Stomach smooth muscle (tissue), 2 donors: Measurements from ENCODE around the gene PPP3CA.

Experiments
- H3K27ac ChIP-seq: one replicate; pipeline ENCODE4 v1.7.0; 2013; ENCODE audit warnings: mild to moderate bottlenecking, low read length, inconsistent platforms
- H3K27me3 ChIP-seq, 2 donors: one replicate each; pipeline ENCODE4 v1.7.0; 2013; ENCODE audit warnings: low read length in 2 of 2; ENCODE audit not compliant: insufficient read depth in 2 of 2, control insufficient read depth in 1 of 2
- H3K36me3 ChIP-seq, 2 donors: one replicate each; pipeline ENCODE4 v1.7.0; 2013; ENCODE audit warnings: low read length in 2 of 2; ENCODE audit not compliant: control insufficient read depth in 2 of 2, insufficient read depth in 2 of 2
- H3K4me1 ChIP-seq: one replicate; pipeline ENCODE4 v1.7.0; 2013; ENCODE audit warnings: low read length; ENCODE audit not compliant: control insufficient read depth, insufficient read depth
- H3K4me3 ChIP-seq, 2 donors: one replicate each; pipeline ENCODE4 v1.7.0; 2013; ENCODE audit warnings: low read length in 2 of 2
- H3K9ac ChIP-seq, 2 donors: one replicate each; pipeline ENCODE4 v1.7.0; 2013; ENCODE audit warnings: low read length in 2 of 2, mild to moderate bottlenecking in 1 of 2
- H3K9me3 ChIP-seq, 2 donors: one replicate each; pipeline ENCODE4 v1.7.0; 2013; ENCODE audit warnings: low read length in 2 of 2; ENCODE audit not compliant: control insufficient read depth in 2 of 2
- donor health status: healthy.
- donor health status: Pancreatic carcinoma.

PPP3CA gene

DNA sequence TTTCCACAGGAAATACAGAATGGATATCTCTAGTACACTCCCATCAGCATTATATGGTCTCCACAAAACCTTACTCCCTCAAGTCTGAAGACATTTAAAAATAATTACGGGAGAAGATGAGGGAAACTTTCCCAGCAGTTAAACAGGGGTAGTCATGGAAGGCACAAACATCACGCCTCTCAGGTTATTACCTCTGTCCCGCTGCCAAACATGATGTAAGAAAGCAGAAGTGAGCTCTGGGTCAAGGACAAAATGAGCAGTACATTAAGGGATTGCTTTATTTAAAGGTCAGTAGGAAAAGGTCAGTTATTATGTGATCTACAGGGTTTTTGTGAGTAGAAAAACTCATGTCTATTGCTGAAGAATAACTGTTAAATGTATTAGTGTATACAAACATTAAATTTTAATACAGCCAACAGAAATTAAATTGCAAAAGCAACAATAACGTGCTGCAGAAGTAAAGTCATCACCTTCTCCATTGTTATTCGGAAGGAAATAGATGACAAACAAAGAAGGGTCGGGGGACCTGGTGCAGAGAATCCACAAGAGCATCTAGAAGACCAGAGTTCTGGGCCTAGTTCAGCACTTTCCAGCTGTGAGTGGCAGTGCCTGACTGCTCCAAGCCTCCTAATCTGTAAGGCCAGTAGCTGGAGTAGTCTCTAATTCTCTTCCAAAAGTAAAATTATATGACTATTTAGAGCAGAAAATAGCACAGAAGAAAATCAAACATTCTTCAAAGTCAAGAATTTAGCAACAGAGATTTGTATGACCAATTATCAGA is 171.2 kb downstream of the PPP3CA start:
- Histone ChIP-seq H3K36me3 (no peaks in the 10 kb centered on the region), H3K4me3 (no peak overlapping the region), H3K4me1 (no peaks in the 10 kb centered on the region), H3K9me3 (no peaks in the 10 kb centered on the region), H3K27ac (no peak overlapping the region), H3K9ac (no peak overlapping the region), H3K27me3 (no peaks in the 10 kb centered on the region)

- H3K9ac ChIP-seq, result no peak overlapping the region
- no peak overlapping the region for H3K27ac ChIP-seq
- H3K27me3 ChIP-seq, result no peaks in the 10 kb centered on the region
- no peaks in the 10 kb centered on the region for H3K4me1 ChIP-seq
- H3K9me3 ChIP-seq, result no peaks in the 10 kb centered on the region
- H3K4me3 ChIP-seq, result no peak overlapping the region
- no peaks in the 10 kb centered on the region for H3K36me3 ChIP-seq
Measured at GRCh38 chr4:101174679-101175345, 172.5 kb downstream of the PPP3CA start.

DNA sequence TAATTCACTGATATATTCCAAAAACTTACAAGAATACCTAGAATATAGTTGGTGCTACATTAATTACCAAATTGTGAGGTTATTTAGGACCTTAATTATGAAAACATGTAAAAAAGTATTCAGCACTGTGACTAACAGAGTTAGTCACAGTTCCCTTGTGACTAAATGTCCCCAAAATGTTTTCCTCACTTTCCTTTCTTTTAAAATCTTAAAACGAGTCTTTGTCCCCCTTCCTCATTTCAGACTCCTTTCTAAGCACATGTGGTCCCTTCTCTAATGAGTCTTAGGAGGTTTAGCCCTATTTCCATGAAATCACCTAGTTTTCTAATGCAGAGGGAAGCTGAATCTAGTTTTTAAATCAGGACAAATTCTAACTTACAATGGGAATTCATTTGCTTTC is 175.0 kb downstream of the PPP3CA start:
- no peak overlapping the region for H3K9ac ChIP-seq
- H3K9me3 ChIP-seq, result no peaks in the 10 kb centered on the region
- H3K36me3 ChIP-seq, result no peaks in the 10 kb centered on the region
- no peaks in the 10 kb centered on the region for H3K27me3 ChIP-seq
- H3K4me1 ChIP-seq, result no peaks in the 10 kb centered on the region
- no peak overlapping the region for H3K4me3 ChIP-seq
- no peak overlapping the region for H3K27ac ChIP-seq

- no peaks in the 10 kb centered on the region for H3K36me3 ChIP-seq
- no peaks in the 10 kb centered on the region for H3K9me3 ChIP-seq
- no peak overlapping the region for H3K4me3 ChIP-seq
- no peaks in the 10 kb centered on the region for H3K4me1 ChIP-seq
- H3K27ac ChIP-seq, result no peak overlapping the region
- no peak overlapping the region for H3K9ac ChIP-seq
- no peaks in the 10 kb centered on the region for H3K27me3 ChIP-seq
Measured at GRCh38 chr4:101171747-101172146, 175.6 kb downstream of the PPP3CA start.

DNA sequence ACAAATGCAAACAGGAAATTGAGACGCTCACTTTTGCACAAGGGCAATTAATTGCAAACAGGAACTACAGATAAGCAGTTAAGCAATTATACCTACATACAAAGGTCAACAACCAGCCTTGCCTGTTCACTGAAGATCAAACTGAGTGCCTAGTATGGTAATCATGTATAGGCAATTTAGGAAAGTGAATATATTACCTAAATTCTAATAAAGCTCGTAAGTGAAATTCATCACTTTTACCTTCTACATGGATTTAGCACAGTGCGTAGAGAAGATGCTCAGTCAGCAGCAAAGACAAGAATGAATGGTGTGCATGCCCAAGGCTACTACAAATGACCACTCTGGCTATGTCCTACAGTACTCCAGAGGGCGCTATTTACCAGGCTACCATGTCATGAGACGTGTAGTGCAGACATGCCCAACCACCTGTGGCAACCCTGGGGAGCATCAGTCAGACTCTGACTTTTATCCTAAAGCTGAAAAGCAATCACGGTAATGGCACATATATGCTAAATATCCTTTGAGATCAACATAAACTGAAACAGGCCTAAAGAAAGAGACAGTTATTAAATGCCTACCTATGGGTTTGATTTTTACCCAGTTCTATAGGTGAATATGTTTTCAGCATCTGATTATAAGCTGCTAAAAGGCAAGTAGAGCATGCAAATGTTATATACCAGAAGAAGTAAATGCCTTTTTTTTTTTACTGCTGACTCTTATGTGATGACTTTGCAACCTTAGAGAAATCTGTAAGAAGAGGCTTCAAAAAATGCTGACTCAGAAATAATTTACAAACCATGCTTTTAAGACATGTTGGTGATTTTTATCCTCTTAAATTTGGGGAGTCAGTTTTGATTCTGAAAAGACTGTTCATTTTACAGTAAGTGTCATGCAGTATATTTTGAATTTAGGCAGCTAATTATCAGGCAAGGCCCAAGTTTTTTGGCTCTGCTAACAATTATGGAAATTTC is 178.0 kb downstream of the PPP3CA start:
- no peak overlapping the region for H3K4me3 ChIP-seq
- H3K36me3 ChIP-seq, result no peaks in the 10 kb centered on the region
- H3K9me3 ChIP-seq, result no peaks in the 10 kb centered on the region
- H3K9ac ChIP-seq, result no peak overlapping the region
- H3K4me1 ChIP-seq, result no peaks in the 10 kb centered on the region
- no peaks in the 10 kb centered on the region for H3K27me3 ChIP-seq
- no peak overlapping the region for H3K27ac ChIP-seq

GRCh38 chr4:101163936-101164335 is 183.4 kb downstream of the PPP3CA start:
- Histone ChIP-seq H3K4me3 (no peak overlapping the region), H3K4me1 (no peaks in the 10 kb centered on the region), H3K36me3 (no peaks in the 10 kb centered on the region), H3K9ac (no peak overlapping the region), H3K27ac (no peak overlapping the region), H3K9me3 (no peaks in the 10 kb centered on the region), H3K27me3 (no peaks in the 10 kb centered on the region)

DNA sequence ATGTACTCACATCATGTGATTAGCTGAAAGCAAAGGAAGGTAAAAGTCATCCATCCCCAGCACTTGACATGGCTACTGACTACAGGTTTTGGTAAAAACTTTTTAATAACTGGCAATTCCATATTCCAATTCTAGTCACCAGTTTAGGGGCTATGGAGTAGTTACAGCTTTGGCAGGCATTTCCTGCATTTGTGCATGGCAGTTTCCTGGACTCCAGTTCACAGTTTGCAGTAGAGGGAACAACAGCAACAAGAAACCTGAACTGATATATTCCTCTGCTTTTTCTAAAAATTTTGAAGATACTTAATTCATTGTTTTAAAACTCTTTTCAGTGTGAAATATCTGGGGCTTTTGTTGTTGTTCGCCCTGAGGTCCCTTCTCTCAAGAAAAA is 184.3 kb downstream of the PPP3CA start:
- H3K27me3 ChIP-seq, result no peaks in the 10 kb centered on the region
- H3K36me3 ChIP-seq, result no peaks in the 10 kb centered on the region
- no peak overlapping the region for H3K4me3 ChIP-seq
- no peak overlapping the region for H3K27ac ChIP-seq
- no peak overlapping the region for H3K9ac ChIP-seq
- H3K4me1 ChIP-seq, result no peaks in the 10 kb centered on the region
- H3K9me3 ChIP-seq, result no peaks in the 10 kb centered on the region

DNA sequence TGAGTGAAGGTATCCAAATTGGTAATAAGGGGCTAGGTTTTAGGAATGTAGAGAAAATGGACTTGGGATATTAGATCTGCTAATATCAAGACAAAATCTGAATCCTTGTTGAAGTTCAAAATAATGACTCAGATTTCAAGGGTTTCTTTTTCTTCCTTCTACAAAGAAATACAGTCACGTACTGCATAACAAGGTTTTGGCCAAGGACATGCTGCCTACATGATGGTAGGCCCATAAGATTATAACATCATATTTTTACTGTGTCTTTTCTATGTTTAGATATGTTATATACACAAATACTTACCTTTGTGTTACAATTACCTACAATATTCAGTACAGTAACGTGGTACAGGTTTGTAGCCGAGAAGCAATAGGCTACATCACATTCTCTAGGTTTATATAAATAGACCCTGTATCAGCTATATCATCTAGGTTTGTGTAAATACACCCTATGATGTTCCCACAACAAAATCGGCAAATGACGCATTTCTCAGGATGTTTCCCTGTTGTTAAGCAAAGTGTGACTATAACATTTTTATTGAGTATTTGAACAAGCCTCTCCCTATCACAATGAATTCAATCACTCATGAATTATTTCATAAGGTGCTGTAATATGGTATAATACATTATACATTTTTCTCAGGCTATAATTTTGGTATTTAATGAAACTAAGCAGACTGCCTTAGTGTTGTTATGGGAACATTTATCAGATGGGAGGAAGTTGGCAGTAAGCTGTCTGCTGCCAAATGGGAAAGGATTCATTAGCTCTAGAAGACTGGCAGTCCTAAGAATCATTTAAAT is 186.3 kb downstream of the PPP3CA start:
- H3K4me1 ChIP-seq, result no peaks in the 10 kb centered on the region
- H3K9me3 ChIP-seq, result no peaks in the 10 kb centered on the region
- H3K9ac ChIP-seq, result no peak overlapping the region
- no peaks in the 10 kb centered on the region for H3K27me3 ChIP-seq
- H3K36me3 ChIP-seq, result no peaks in the 10 kb centered on the region
- H3K4me3 ChIP-seq, result no peak overlapping the region
- no peak overlapping the region for H3K27ac ChIP-seq

- Histone ChIP-seq H3K9ac (no peak overlapping the region), H3K27me3 (no peaks in the 10 kb centered on the region), H3K27ac (no peak overlapping the region), H3K36me3 (no peaks in the 10 kb centered on the region), H3K4me1 (no peaks in the 10 kb centered on the region), H3K4me3 (no peak overlapping the region), H3K9me3 (no peaks in the 10 kb centered on the region)
Measured at GRCh38 chr4:101158507-101158906, 188.8 kb downstream of the PPP3CA start.

DNA sequence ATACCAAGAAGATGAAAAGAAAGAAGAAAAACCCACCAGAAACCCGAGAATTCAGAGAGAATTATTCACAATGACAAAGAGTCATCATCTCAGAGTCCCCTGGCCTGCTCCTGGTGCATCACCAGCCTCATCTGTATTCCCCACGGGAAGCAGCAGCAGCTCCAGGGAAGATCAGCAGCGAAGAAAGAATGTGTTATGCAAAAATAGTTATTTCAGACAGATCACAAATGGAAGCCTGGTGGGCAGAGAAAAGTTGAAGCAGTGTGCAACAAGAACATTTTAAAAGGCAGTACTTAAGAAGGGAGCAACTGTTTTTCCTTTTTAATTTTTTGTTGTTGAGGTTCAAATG is 189.2 kb downstream of the PPP3CA start:
- Histone ChIP-seq H3K9ac (no peak overlapping the region), H3K27ac (no peak overlapping the region), H3K4me3 (no peak overlapping the region), H3K27me3 (no peaks in the 10 kb centered on the region), H3K9me3 (no peaks in the 10 kb centered on the region), H3K36me3 (no peaks in the 10 kb centered on the region), H3K4me1 (no peaks in the 10 kb centered on the region)
